ENCODE results near the gene MTTP. TPM values are rescaled to one million over a fixed set of nuclear protein-coding genes. Genes with fewer than 3 reads are reported as not detected.

Gene MTTP
- total RNA-seq, 3 donors from 2014 or later: 0.64 TPM; not detected in 2

DNA sequence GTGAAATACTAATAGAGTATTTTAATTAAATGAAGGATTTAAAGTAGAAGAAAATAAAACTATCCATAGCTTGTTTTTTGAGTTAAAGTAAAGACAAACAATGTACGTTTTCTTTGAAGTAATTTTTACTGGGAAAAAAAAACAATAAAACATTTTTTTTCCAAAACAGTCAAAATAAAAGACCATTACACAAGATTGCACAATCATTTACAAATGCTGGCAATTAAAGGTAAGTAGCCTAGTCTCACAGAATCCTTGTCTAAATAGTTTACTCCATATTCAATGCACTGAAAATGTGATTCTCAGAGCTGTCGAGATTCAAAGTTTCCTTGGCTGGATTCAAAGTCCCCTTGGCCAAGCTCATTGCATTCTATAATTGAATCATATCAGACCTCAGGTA, 61.8 kb downstream of the MTTP start:
- H3K36me3 ChIP-seq: no peaks in the 10 kb centered on the region
- no peaks in the 10 kb centered on the region for H3K4me1 ChIP-seq
- H3K27ac ChIP-seq: no peak overlapping the region
- no peaks in the 10 kb centered on the region for H3K27me3 ChIP-seq
- no peaks in the 10 kb centered on the region for H3K9me3 ChIP-seq
- intact Hi-C loops (cut with DNase I; ENCODE audit: low total_unique reads): no loop called here
- no peak overlapping the region for H3K4me3 ChIP-seq
- DNase-seq (ENCODE audit: low spot score in 2 of 2): no peak
- TF ChIP-seq POLR2A (IDR thresholded peaks at IDR 0.05): no peak
- no peak for TF ChIP-seq CTCF (IDR thresholded peaks at IDR 0.05)
- no peak for TF ChIP-seq POLR2AphosphoS5 (IDR thresholded peaks at IDR 0.05)

DNA sequence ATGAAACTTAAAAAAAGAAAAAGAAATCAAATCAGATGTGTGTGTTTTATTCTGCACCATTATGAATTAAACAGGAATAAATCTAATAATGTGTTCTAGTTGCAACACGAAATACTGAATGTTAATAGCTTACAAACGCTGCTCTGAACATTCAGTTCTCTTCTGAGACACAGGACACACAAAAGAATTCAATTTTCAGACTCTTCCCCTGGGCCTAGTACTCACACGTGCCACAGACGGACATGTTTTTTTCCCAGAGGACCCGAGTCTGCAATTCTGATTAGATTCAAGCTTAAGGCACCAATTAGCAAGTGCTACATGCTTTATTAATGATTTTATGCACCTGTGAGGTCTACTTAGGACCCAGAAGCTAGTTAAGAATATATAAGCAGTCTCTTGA, 62.5 kb downstream of the MTTP start:
- Histone ChIP-seq H3K4me3 (no peak overlapping the region), H3K27me3 (no peaks in the 10 kb centered on the region), H3K36me3 (no peaks in the 10 kb centered on the region), H3K27ac (no peak overlapping the region), H3K9me3 (no peaks in the 10 kb centered on the region), H3K4me1 (no peaks in the 10 kb centered on the region)
- no peak for DNase-seq (ENCODE audit: low spot score in 2 of 2)
- intact Hi-C loops (cut with DNase I; ENCODE audit: low total_unique reads): no loop called here
- TF ChIP-seq POLR2A (IDR thresholded peaks at IDR 0.05): no peak
- no peak for TF ChIP-seq POLR2AphosphoS5 (IDR thresholded peaks at IDR 0.05)
- TF ChIP-seq CTCF (IDR thresholded peaks at IDR 0.05): no peak

GRCh38 chr4:99640676-99641075, 66.1 kb downstream of the MTTP start:
- no peak for TF ChIP-seq POLR2AphosphoS5 (IDR thresholded peaks at IDR 0.05)
- no peak for TF ChIP-seq POLR2A (IDR thresholded peaks at IDR 0.05)
- no peak for TF ChIP-seq CTCF (IDR thresholded peaks at IDR 0.05)
- no peak overlapping the region for H3K4me3 ChIP-seq
- H3K27me3 ChIP-seq: no peaks in the 10 kb centered on the region
- intact Hi-C loops (cut with DNase I; ENCODE audit: low total_unique reads): no loop called here
- no peaks in the 10 kb centered on the region for H3K36me3 ChIP-seq
- H3K4me1 ChIP-seq: no peaks in the 10 kb centered on the region
- H3K27ac ChIP-seq: no peak overlapping the region
- no peaks in the 10 kb centered on the region for H3K9me3 ChIP-seq
- DNase-seq (ENCODE audit: low spot score in 2 of 2): no peak

- H3K9me3 ChIP-seq: no peaks in the 10 kb centered on the region
- no peak overlapping the region for H3K27ac ChIP-seq
- TF ChIP-seq POLR2A (IDR thresholded peaks at IDR 0.05) (no peak), POLR2AphosphoS5 (IDR thresholded peaks at IDR 0.05) (no peak), CTCF (IDR thresholded peaks at IDR 0.05) (no peak)
- no peak overlapping the region for H3K4me3 ChIP-seq
- H3K27me3 ChIP-seq: no peaks in the 10 kb centered on the region
- no peaks in the 10 kb centered on the region for H3K4me1 ChIP-seq
- DNase-seq (ENCODE audit: low spot score in 2 of 2): no peak
- H3K36me3 ChIP-seq: no peaks in the 10 kb centered on the region
- intact Hi-C loops (cut with DNase I; ENCODE audit: low total_unique reads): no loop called here
These were observed 68.3 kb downstream of the MTTP start for GRCh38 chr4:99642725-99643489.

DNA sequence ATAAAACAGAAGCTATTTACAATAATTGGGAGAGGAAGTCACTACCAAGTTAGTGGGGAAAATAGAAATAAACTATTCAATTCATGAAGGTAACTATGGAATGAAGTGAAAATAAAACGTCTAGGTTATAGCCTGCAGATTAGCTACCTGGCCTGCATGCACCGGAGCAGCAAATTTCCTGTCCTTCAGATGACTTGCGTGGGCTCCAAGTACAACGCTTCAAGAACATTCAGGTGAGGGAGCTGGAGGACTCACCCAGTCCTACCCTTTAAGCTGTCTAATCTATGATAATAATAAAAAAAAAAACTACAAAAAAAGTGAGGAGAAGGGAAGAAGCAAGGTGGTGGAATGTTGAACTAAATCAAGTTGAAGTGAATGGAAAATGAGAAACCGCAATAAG, 69.8 kb downstream of the MTTP start:
- no peak for DNase-seq (ENCODE audit: low spot score in 2 of 2)
- intact Hi-C loops (cut with DNase I; ENCODE audit: low total_unique reads): no loop called here
- Histone ChIP-seq H3K4me3 (no peak overlapping the region), H3K27ac (no peak overlapping the region), H3K36me3 (no peaks in the 10 kb centered on the region), H3K27me3 (no peaks in the 10 kb centered on the region), H3K9me3 (no peaks in the 10 kb centered on the region), H3K4me1 (no peaks in the 10 kb centered on the region)
- TF ChIP-seq POLR2AphosphoS5 (IDR thresholded peaks at IDR 0.05) (no peak), POLR2A (IDR thresholded peaks at IDR 0.05) (no peak), CTCF (IDR thresholded peaks at IDR 0.05) (no peak)

Measured in breast epithelium (tissue), 4 donors.